ENCODE data around the gene PAQR5. TPM values are rescaled to one million over a fixed set of nuclear protein-coding genes. Genes with fewer than 3 reads are reported as not detected.

The PAQR5 gene
- total RNA-seq, 1 donor from 2014 or later = 0.15 TPM

DNA sequence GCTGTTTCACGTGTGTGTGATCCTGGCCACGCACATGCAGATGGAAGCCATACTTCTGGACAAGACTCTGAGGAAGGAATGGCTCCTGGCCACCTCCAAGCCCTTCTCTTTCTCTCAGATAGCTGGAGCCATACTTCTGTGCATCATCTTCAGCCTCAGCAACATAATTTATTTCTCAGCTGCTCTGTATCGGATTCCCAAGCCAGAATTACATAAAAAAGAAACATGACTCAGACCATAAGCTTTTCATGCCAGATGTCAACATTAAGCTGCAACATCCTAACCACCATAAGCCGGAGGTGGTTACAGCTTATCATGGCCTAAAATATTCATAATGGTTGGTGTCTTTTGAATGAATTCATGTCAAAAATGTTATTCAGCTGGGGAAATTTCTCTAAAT, 104.9 kb downstream of the PAQR5 start:
- DNase-seq (ENCODE audit: low spot score) = no peak
- Mint-ChIP-seq H3K4me1 (ENCODE audit: unreplicated experiment) (no peaks in the 10 kb centered on the region), H3K4me3 (ENCODE audit: unreplicated experiment) (no peak overlapping the region), H3K27ac (ENCODE audit: unreplicated experiment) (no peak overlapping the region), H3K9me3 (ENCODE audit: unreplicated experiment) (no peaks in the 10 kb centered on the region), H3K36me3 (ENCODE audit: low read depth, unreplicated experiment) (no peaks in the 10 kb centered on the region), H3K27me3 (ENCODE audit: unreplicated experiment) (no peaks in the 10 kb centered on the region)
- TF ChIP-seq, protein P1, sequence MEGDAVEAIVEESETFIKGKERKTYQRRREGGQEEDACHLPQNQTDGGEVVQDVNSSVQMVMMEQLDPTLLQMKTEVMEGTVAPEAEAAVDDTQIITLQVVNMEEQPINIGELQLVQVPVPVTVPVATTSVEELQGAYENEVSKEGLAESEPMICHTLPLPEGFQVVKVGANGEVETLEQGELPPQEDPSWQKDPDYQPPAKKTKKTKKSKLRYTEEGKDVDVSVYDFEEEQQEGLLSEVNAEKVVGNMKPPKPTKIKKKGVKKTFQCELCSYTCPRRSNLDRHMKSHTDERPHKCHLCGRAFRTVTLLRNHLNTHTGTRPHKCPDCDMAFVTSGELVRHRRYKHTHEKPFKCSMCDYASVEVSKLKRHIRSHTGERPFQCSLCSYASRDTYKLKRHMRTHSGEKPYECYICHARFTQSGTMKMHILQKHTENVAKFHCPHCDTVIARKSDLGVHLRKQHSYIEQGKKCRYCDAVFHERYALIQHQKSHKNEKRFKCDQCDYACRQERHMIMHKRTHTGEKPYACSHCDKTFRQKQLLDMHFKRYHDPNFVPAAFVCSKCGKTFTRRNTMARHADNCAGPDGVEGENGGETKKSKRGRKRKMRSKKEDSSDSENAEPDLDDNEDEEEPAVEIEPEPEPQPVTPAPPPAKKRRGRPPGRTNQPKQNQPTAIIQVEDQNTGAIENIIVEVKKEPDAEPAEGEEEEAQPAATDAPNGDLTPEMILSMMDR (IDR thresholded peaks at IDR 0.05; ENCODE audit: unreplicated experiment) = no peak

DNA sequence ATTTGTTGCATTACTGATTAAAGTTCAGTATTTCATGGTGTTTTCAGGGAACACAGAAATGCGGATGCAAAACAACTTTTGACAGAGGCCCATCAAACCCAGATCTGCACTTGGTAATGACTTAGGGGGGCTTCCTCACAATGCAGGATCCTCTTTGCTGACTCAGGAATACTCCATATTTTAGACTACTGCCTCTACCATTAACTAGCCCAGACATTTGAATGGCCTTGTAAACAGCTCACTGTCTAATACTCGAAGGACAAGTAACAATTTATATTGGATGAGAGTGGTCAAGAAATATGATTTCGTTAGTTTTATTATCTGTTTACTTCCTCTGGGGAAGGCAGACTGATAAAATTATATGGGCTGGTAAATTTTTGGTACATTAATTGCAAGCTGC, 106.4 kb downstream of the PAQR5 start:
- no peak overlapping the region for H3K27ac Mint-ChIP-seq (ENCODE audit: unreplicated experiment)
- no peaks in the 10 kb centered on the region for H3K9me3 Mint-ChIP-seq (ENCODE audit: unreplicated experiment)
- no peak for DNase-seq (ENCODE audit: low spot score)
- H3K4me1 Mint-ChIP-seq (ENCODE audit: unreplicated experiment) = no peaks in the 10 kb centered on the region
- H3K4me3 Mint-ChIP-seq (ENCODE audit: unreplicated experiment) = no peak overlapping the region
- no peaks in the 10 kb centered on the region for H3K36me3 Mint-ChIP-seq (ENCODE audit: low read depth, unreplicated experiment)
- no peaks in the 10 kb centered on the region for H3K27me3 Mint-ChIP-seq (ENCODE audit: unreplicated experiment)
- TF ChIP-seq, protein P1 (IDR thresholded peaks at IDR 0.05; ENCODE audit: unreplicated experiment) = no peak

DNA sequence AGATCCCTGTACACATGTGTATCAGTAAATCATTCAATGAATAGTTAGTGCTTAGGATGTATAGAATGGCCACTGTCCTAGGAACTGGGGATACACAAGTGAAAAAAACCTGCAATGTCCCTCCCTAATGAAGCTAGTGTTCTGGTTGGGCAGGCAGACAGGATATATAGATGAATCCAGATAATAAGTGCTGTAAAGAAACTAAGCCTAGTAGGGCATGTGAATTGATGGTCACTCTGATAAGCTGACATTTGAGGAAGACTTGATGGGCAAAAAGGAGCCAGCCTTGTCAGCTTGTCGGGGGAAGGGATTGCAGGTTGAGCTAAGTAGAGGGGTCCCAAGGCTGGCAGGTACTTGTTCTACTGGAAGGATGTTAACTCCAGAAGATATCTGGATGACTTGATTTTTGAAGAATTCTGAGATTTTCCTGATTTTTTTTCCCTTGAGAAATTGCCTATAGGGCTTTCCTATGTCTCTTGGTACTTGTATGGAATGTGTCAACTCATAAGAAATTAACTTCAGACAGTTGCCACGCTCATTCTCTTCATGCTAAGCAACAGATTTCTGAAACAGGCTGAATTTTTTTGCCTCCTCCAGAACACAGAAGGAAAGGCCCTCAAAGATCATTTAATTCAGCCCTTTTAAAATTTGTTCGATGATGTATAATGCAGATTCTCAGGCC, 109.1 kb downstream of the PAQR5 start:
- no peak for DNase-seq (ENCODE audit: low spot score)
- Mint-ChIP-seq H3K27me3 (ENCODE audit: unreplicated experiment) (no peaks in the 10 kb centered on the region), H3K36me3 (ENCODE audit: low read depth, unreplicated experiment) (no peaks in the 10 kb centered on the region), H3K9me3 (ENCODE audit: unreplicated experiment) (no peaks in the 10 kb centered on the region), H3K27ac (ENCODE audit: unreplicated experiment) (no peak overlapping the region), H3K4me1 (ENCODE audit: unreplicated experiment) (no peaks in the 10 kb centered on the region), H3K4me3 (ENCODE audit: unreplicated experiment) (no peak overlapping the region)
- TF ChIP-seq, protein P1 (IDR thresholded peaks at IDR 0.05; ENCODE audit: unreplicated experiment) = no peak

DNA sequence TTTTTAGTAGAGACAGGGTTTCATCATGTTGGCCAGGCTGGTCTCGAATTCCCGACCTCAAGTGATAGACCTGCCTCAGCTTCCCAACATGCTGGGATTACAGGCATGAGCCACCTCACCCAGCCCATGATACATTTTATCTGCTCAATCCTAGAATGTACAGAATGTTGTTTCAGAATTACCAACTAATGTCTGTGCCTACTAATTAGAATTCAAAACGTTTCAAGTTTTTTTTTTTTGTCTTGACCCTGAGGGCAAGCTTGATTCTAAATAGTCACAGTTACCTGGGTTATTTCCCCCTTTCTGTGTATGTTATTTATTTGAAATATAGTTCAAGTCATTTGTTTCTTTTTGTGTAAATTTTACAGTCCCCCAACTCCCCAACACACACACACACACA, 110.1 kb downstream of the PAQR5 start:
- H3K36me3 Mint-ChIP-seq (ENCODE audit: low read depth, unreplicated experiment) = peaks cover 2% of the 10 kb centered on the region
- peaks cover 1% of the 10 kb centered on the region for H3K4me1 Mint-ChIP-seq (ENCODE audit: unreplicated experiment)
- H3K27ac Mint-ChIP-seq (ENCODE audit: unreplicated experiment) = no peak overlapping the region
- no peak for DNase-seq (ENCODE audit: low spot score)
- H3K27me3 Mint-ChIP-seq (ENCODE audit: unreplicated experiment) = no peaks in the 10 kb centered on the region
- H3K9me3 Mint-ChIP-seq (ENCODE audit: unreplicated experiment) = no peaks in the 10 kb centered on the region
- TF ChIP-seq, protein P1 (IDR thresholded peaks at IDR 0.05; ENCODE audit: unreplicated experiment) = no peak
- no peak overlapping the region for H3K4me3 Mint-ChIP-seq (ENCODE audit: unreplicated experiment)

DNA sequence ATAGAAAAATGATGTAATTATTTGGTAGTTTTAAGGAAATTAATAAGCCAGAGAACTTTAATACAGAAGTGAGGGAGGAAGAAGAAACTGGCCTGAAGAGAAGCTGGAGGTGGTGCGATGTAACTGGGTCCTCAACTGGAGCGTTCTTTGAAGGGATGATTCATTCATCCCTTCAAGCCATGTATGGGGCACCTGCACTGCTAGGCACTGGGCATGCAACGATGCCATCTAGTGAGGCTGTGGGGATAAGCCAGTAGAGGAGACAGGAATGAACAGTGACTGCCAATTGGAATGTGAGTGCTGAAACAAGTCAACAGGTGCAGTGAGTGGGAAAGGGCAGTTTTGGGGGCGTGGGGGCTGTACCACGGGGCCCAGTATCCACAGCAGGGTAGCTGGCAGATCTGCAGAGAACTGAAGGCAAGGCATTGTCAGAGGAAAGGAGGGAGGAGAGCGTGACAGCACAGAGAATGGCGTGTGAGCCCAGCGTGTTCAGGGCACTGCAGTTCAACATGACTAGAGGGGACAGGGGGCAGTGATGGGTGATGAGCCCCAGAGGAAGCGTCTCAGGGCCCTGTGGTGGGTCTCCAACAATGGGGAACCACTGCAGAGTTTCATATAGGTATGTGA, 111.6 kb downstream of the PAQR5 start:
- DNase-seq (ENCODE audit: low spot score) = no peak
- H3K4me1 Mint-ChIP-seq (ENCODE audit: unreplicated experiment) = peaks cover 2% of the 10 kb centered on the region

More for the DNA sequence above, 111.6 kb downstream of the PAQR5 start:
- no peaks in the 10 kb centered on the region for H3K9me3 Mint-ChIP-seq (ENCODE audit: unreplicated experiment)
- no peak overlapping the region for H3K4me3 Mint-ChIP-seq (ENCODE audit: unreplicated experiment)
- TF ChIP-seq, protein P1 (IDR thresholded peaks at IDR 0.05; ENCODE audit: unreplicated experiment) = no peak
- peaks cover 4% of the 10 kb centered on the region for H3K36me3 Mint-ChIP-seq (ENCODE audit: low read depth, unreplicated experiment)
- no peak overlapping the region for H3K27ac Mint-ChIP-seq (ENCODE audit: unreplicated experiment)
- no peaks in the 10 kb centered on the region for H3K27me3 Mint-ChIP-seq (ENCODE audit: unreplicated experiment)

All from endothelial cell (in vitro differentiated cells).